IMR-90 (cell line): ENCODE measurements around the gene AKAP17A. TPM values are rescaled to one million over a fixed set of nuclear protein-coding genes. Genes with fewer than 3 reads are reported as not detected.
A peak's percentile ranks its signal among the peaks of the same experiment; 100 is the strongest.

Experiments
- ATAC-seq: fragments of 200-7000 bp; cut with Tn5 transposase; 2 replicates; pipeline ENCODE4 v1.9.1; 2020; ENCODE audit warnings: low read depth, mild to moderate bottlenecking, moderate library complexity
- BruUV-seq: library from RNA; stranded (reverse); fragments of 400-500 nt; replicated peaks from 2 replicates; lab custom pipeline; 2021; lab: Mats Ljungman, UMichigan
- CTCF ChIA-PET: fragments of 300-600 bp; formaldehyde crosslinking; extraction: SDS; loops from one replicate; lab custom pipeline; 2021; ENCODE audit warnings: antibody characterized with exemption; lab: Yijun Ruan, JAX
- POLR2A ChIA-PET: fragments of 300-600 bp; sonication (Branson Sonifier 250); formaldehyde crosslinking; loops from one replicate; lab custom pipeline; 2022; ENCODE audit warnings: antibody characterized with exemption; ENCODE audit not compliant: unreplicated experiment; lab: Charles Lee
- DNase-seq: peaks from one replicate; pipeline ENCODE4 v3.0.0; 2013
- H2AFZ ChIP-seq: replicated peaks from 2 replicates; pipeline ENCODE3; 2013; ENCODE audit warnings: low read length, mild to moderate bottlenecking; ENCODE audit not compliant: poor library complexity
- H2AK5ac ChIP-seq: 2 replicates; pipeline ENCODE4 v1.6.1; 2013; ENCODE audit warnings: low read depth, low read length, inconsistent platforms
- H2AK9ac ChIP-seq: replicated peaks from 2 replicates; pipeline ENCODE3; 2013; ENCODE audit warnings: mild to moderate bottlenecking, low read depth, low read length, moderate library complexity; ENCODE audit not compliant: poor library complexity
- H2BK120ac ChIP-seq: 2 replicates; pipeline ENCODE4 v1.6.1; 2013; ENCODE audit warnings: low read depth, low read length, inconsistent platforms
- H2BK15ac ChIP-seq: 3 replicates; pipeline ENCODE4 v1.6.1; 2013; ENCODE audit warnings: low read depth, low read length, inconsistent platforms
- H2BK20ac ChIP-seq: 2 replicates; pipeline ENCODE4 v1.6.1; 2013; ENCODE audit warnings: low read depth, mild to moderate bottlenecking, inconsistent platforms, low read length, moderate library complexity
- H2BK5ac ChIP-seq: 2 replicates; pipeline ENCODE4 v1.6.1; 2013; ENCODE audit warnings: mild to moderate bottlenecking, low read depth, low read length, inconsistent platforms; ENCODE audit not compliant: poor library complexity, severe bottlenecking
- H3K14ac ChIP-seq: replicated peaks from 2 replicates; pipeline ENCODE4 v1.6.1; 2013; ENCODE audit warnings: low read depth, low read length, inconsistent platforms
- H3K18ac ChIP-seq: 2 replicates; pipeline ENCODE4 v1.6.1; 2013; ENCODE audit warnings: low read depth, low read length, control low read depth
- H3K23ac ChIP-seq: 2 replicates; pipeline ENCODE4 v1.6.1; 2013; ENCODE audit warnings: low read depth, low read length, inconsistent platforms
- H3K27ac ChIP-seq: 2 replicates; pipeline ENCODE4 v1.5.1; 2013; ENCODE audit warnings: mild to moderate bottlenecking, control low read depth, low read length; ENCODE audit not compliant: insufficient read depth
- H3K27me3 ChIP-seq: 2 replicates; pipeline ENCODE4 v1.6.1; 2013; ENCODE audit warnings: low read length; ENCODE audit not compliant: control insufficient read depth, insufficient read depth
- H3K36me3 ChIP-seq: 2 replicates; pipeline ENCODE4 v1.6.1; 2013; ENCODE audit warnings: low read length, mixed read lengths; ENCODE audit not compliant: control insufficient read depth, insufficient read depth
- H3K4ac ChIP-seq: 2 replicates; pipeline ENCODE4 v1.6.1; 2013; ENCODE audit warnings: low read depth, low read length, inconsistent platforms
- H3K4me1 ChIP-seq: 2 replicates; pipeline ENCODE4 v1.6.1; 2013; ENCODE audit warnings: low read length, mixed read lengths; ENCODE audit not compliant: control insufficient read depth, insufficient read depth
- H3K4me2 ChIP-seq: 2 replicates; pipeline ENCODE4 v1.6.1; 2013; ENCODE audit warnings: low read depth, mild to moderate bottlenecking, control low read depth, low read length, moderate library complexity
- H3K4me3 ChIP-seq: 2 replicates; pipeline ENCODE4 v1.5.1; 2013; ENCODE audit warnings: low read depth, mild to moderate bottlenecking, control low read depth, low read length, moderate library complexity; ENCODE audit not compliant: insufficient read depth
- H3K56ac ChIP-seq: 2 replicates; pipeline ENCODE4 v1.6.1; 2013; ENCODE audit warnings: low read length, inconsistent platforms; ENCODE audit not compliant: insufficient read depth; ENCODE audit errors: extremely low read depth
- H3K79me1 ChIP-seq, 2 experiments: 2 replicates each; pipeline ENCODE4 v1.6.1; 2013; ENCODE audit warnings: low read length in 2 of 2, inconsistent platforms in 1 of 2, low read depth in 1 of 2
- H3K9ac ChIP-seq: 2 replicates; pipeline ENCODE4 v1.6.1; 2013; ENCODE audit warnings: low read depth, low read length, control low read depth
- H3K9me1 ChIP-seq: 2 replicates; pipeline ENCODE4 v1.6.1; 2013; ENCODE audit warnings: low read length, inconsistent platforms; ENCODE audit not compliant: insufficient read depth
- H3K9me3 ChIP-seq: 2 replicates; pipeline ENCODE4 v1.6.1; 2013; ENCODE audit warnings: low read length; ENCODE audit not compliant: control insufficient read depth, insufficient read depth
- H4K20me1 ChIP-seq: 2 replicates; pipeline ENCODE4 v1.6.1; 2013; ENCODE audit warnings: low read length, inconsistent platforms; ENCODE audit not compliant: insufficient read depth
- H4K5ac ChIP-seq: 2 replicates; pipeline ENCODE4 v1.6.1; 2013; ENCODE audit warnings: mild to moderate bottlenecking, low read depth, low read length, control low read depth
- H4K8ac ChIP-seq, 2 experiments: 2 replicates each; pipeline ENCODE4 v1.6.1; 2013; ENCODE audit warnings: low read depth in 2 of 2, low read length in 2 of 2, control low read depth in 1 of 2, inconsistent platforms in 1 of 2
- H4K91ac ChIP-seq: 2 replicates; pipeline ENCODE4 v1.6.1; 2013; ENCODE audit warnings: low read depth, low read length, inconsistent platforms; ENCODE audit not compliant: insufficient read depth
- CEBPB ChIP-seq: IDR thresholded peaks from 2 replicates; pipeline ENCODE4 v1.6.1; 2012; ENCODE audit warnings: low read depth, low read length, improper control_type of control experiment
- FOS ChIP-seq: fragments of 150-350 bp; IDR thresholded peaks from 2 replicates; pipeline ENCODE4 v1.6.1; 2016; ENCODE audit warnings: low read depth, low read length
- MAFK ChIP-seq: IDR thresholded peaks from 2 replicates; pipeline ENCODE4 v1.6.1; 2012; ENCODE audit warnings: low read depth, low read length, improper control_type of control experiment
- NFE2L2 ChIP-seq: fragments of 150-350 bp; IDR thresholded peaks from 2 replicates; pipeline ENCODE4 v1.6.1; 2016; ENCODE audit warnings: low read depth, mild to moderate bottlenecking, low read length
- POLR2A ChIP-seq: IDR thresholded peaks from 2 replicates; pipeline ENCODE4 v1.6.1; 2012; ENCODE audit warnings: mild to moderate bottlenecking, low read depth, low read length
- WGBS, 2 experiments: methylation state at CpG; one replicate each; pipeline versions ENCODE4 v1.1.5 to v1.1.7; 2013; ENCODE audit warnings: missing lambda C conversion rate in 2 of 2; ENCODE audit not compliant: insufficient read length in 1 of 2; ENCODE audit errors: extremely low coverage in 2 of 2; 5-methylcytosine and 5-hydroxymethylcytosine counted together
- dilution Hi-C: fragments of 300-500 bp; cut with HindIII; formaldehyde crosslinking; loops from one replicate; pipeline ENCODE4 v1.14.3; 2018; ENCODE audit warnings: low sequenced_read_pairs; ENCODE audit not compliant: unreplicated experiment
- in situ Hi-C: fragments of 300-500 bp; cut with MboI; formaldehyde crosslinking; loops from 3 replicates; pipeline ENCODE4 v1.14.3; 2019; ENCODE audit warnings: low sequenced_read_pairs, inconsistent platforms, mixed read lengths
- intact Hi-C: fragments of 100-400 bp; cut with micrococcal nuclease; formaldehyde crosslinking; loops from 2 replicates; pipeline ENCODE4 v1.10.0; 2022
- polyA plus RNA-seq, 3 experiments: library from polyadenylated mRNA; depleted of rRNA; stranded (reverse); fragments of >200 nt; gene quantifications; 2 replicates each; pipeline ENCODE4 v1.2.3, GENCODE V29; 2012; ENCODE audit warnings: low replicate concordance in 1 of 3
- total RNA-seq: library from RNA; depleted of rRNA; stranded (reverse); fragments of >200 nt; gene quantifications from 2 replicates; pipeline ENCODE4 v1.2.3, GENCODE V29; 2012

The AKAP17A gene
- total and polyA plus RNA-seq, 2 of the 4 experiments (the other 2 are of a cell fraction): 9.0 to 23.7 TPM

DNA sequence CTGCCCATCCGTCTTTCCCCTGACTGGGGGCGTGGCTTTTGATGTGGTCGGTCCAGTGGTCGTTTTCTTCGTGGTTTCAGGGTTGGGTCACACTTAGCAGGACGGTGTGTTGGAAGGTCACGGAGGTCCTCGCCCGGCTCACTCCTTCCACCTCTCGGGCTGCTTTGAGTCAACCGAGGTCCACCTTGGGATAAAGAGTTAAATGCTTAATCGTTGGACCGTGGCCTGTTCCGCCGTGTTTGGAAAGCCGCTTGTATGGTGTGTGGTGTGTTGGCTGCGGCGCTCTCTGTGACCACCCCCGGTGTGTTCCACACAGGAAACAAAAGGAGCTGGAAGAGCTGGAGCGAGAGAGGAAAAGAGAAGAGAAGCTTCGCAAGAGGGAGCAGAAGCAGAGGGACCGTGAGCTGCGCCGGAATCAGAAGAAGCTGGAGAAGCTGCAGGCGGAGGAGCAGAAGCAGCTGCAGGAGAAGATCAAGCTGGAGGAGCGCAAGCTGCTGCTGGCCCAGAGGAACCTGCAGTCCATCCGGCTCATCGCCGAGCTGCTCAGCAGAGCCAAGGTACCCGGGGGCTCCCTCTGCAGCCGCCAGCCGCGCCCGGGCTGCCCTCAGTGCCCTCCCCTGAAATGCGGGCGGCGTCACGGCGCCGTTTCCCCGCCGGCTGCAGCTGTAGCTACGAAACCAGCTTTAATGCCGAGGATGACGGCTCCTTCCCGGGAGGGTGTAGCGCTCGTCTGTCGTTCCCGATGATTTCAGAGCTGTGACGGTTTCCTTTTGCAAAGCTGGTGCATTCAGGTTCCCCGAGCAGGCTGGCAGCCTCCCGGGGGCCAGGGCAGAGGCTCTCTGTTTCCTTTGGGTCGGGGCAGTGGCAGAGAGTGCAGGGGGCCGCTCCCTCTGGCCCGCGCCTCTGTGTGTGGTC lies 7.7 kb downstream of the AKAP17A start:
- no peak overlapping the region for H2BK5ac ChIP-seq
- H4K91ac ChIP-seq: no peak overlapping the region
- no peak overlapping the region for H2BK120ac ChIP-seq
- H2BK15ac ChIP-seq: no peak overlapping the region
- no peak overlapping the region for H4K5ac ChIP-seq
- H3K9me1 ChIP-seq: peaks cover 3% of the 10 kb centered on the region; the same call in 1 of the 2 replicates
- no peak overlapping the region for H3K56ac ChIP-seq
- peaks cover 5% of the 10 kb centered on the region; the same call in 1 of the 2 replicates for H3K9me3 ChIP-seq
- no peak for TF ChIP-seq FOS
- no peak for TF ChIP-seq CEBPB
- no peak for TF ChIP-seq MAFK
- TF ChIP-seq POLR2A: no peak
- no peak for TF ChIP-seq NFE2L2
- ATAC-seq: no peak
- intact Hi-C loops: no loop called here
- peaks cover 83% of the 10 kb centered on the region for H3K36me3 ChIP-seq
- in situ Hi-C loops: loop anchor here (25.0 kb wide), 1 partner anchor 137 kb away; the partner anchor contains the start of gene ASMTL
- H3K27ac ChIP-seq: no peak overlapping the region
- H3K4me3 ChIP-seq: no peak overlapping the region
- no peak overlapping the region for H3K14ac ChIP-seq
- BruUV-seq: no TSS peak
- H3K18ac ChIP-seq: no peak overlapping the region
- no peak overlapping the region for H3K23ac ChIP-seq
- no peak for DNase-seq
- ChIA-PET CTCF (no interaction called here), POLR2A (no interaction called here)
- H4K8ac ChIP-seq: no peak overlapping the region
- peaks cover 7 to 19% of the 10 kb centered on the region in 2 experiments for H3K79me1 ChIP-seq
- H3K4ac ChIP-seq: no peak overlapping the region
- H3K4me2 ChIP-seq: no peak overlapping the region
- H2AK5ac ChIP-seq: no peak overlapping the region
- H2AK9ac ChIP-seq: no peak overlapping the region
- no peak overlapping the region for H2BK20ac ChIP-seq
- peaks cover 40% of the 10 kb centered on the region for H4K20me1 ChIP-seq
- H3K9ac ChIP-seq: no peak overlapping the region
- no peaks in the 10 kb centered on the region for H3K27me3 ChIP-seq
- H2AFZ ChIP-seq: peak overlapping the region; percentile 21
- dilution Hi-C loops: no loop called here
- no peaks in the 10 kb centered on the region for H3K4me1 ChIP-seq
- 96% methylated on average over 32 of the region's 57 CpGs; no CpG with 5 or more reads in 1 of the 2 experiments for WGBS, 2 experiments
